ENCODE data around the gene SHC1.

Gene SHC1

GRCh38 chr1:154957091-154957657 is 13.4 kb downstream of the SHC1 start:
- no peak for DNase-seq (ENCODE audit: low read depth in 2 of 2)

GRCh38 chr1:154956544-154956941 is 14.0 kb downstream of the SHC1 start:
- no peak for DNase-seq (ENCODE audit: low read depth in 2 of 2)

- peak; percentile 35 to 70 for DNase-seq (ENCODE audit: low read depth in 2 of 2)
Measured at GRCh38 chr1:154955718-154956543, 14.6 kb downstream of the SHC1 start, which contains the start of gene PBXIP1. TSS of gene PBXIP1 (minus strand) at chr1:154956099. CDS start at chr1:154953721, 2,378 bp downstream.

GRCh38 chr1:154955039-154955717 is 15.4 kb downstream of the SHC1 start:
- DNase-seq (ENCODE audit: low read depth in 2 of 2): peak; percentile 34 to 69

- DNase-seq (ENCODE audit: low read depth in 2 of 2): no peak
Measured at GRCh38 chr1:154954541-154954940, 16.0 kb downstream of the SHC1 start.

GRCh38 chr1:154953611-154954038 is 16.9 kb downstream of the SHC1 start:
- no peak for DNase-seq (ENCODE audit: low read depth in 2 of 2)

GRCh38 chr1:154952664-154953063 is 17.9 kb downstream of the SHC1 start:
- DNase-seq (ENCODE audit: low read depth in 2 of 2): no peak

GRCh38 chr1:154951901-154952657 is 18.5 kb downstream of the SHC1 start:
- DNase-seq (ENCODE audit: low read depth in 2 of 2): peak in 1 of 2 donors; percentile 34

GRCh38 chr1:154948079-154948478 is 22.5 kb downstream of the SHC1 start:
- DNase-seq (ENCODE audit: low read depth in 2 of 2): no peak

GRCh38 chr1:154945962-154946850 is 24.3 kb downstream of the SHC1 start:
- no peak for DNase-seq (ENCODE audit: low read depth in 2 of 2)

GRCh38 chr1:154945160-154945961 is 25.2 kb downstream of the SHC1 start:
- DNase-seq (ENCODE audit: low read depth in 2 of 2): no peak

- DNase-seq (ENCODE audit: low read depth in 2 of 2): no peak
Measured at GRCh38 chr1:154944401-154945159, 26.0 kb downstream of the SHC1 start.

GRCh38 chr1:154943649-154944400 is 26.7 kb downstream of the SHC1 start:
- DNase-seq (ENCODE audit: low read depth in 2 of 2): no peak

- DNase-seq (ENCODE audit: low read depth in 2 of 2): no peak
Measured at GRCh38 chr1:154941333-154942013, 29.1 kb downstream of the SHC1 start.

GRCh38 chr1:154940651-154941194 is 29.8 kb downstream of the SHC1 start:
- DNase-seq (ENCODE audit: low read depth in 2 of 2): no peak

GRCh38 chr1:154940213-154940560 is 30.4 kb downstream of the SHC1 start:
- no peak for DNase-seq (ENCODE audit: low read depth in 2 of 2)

- no peak for DNase-seq (ENCODE audit: low read depth in 2 of 2)
Measured at GRCh38 chr1:154938604-154939399, 31.7 kb downstream of the SHC1 start.

Measured in stimulated activated CD8-positive, alpha-beta memory T cell treated with anti-CD3 and anti-CD28 coated beads, Interleukin-15, amount 100 ng/mL, for 4 hours (primary cell).